Activated CD4-positive, alpha-beta T cell treated with anti-CD3 and anti-CD28 coated beads, Interleukin-2, Interleukin-6, amounts not matched to agents 100 ng/mL and 50 ng/mL, durations not matched to agents 16 hours and 8 hours (primary cell): Measurements from ENCODE around the gene COL6A2.
"Not testable (repeated sequence)": the region's sequence is repeated elsewhere in the genome, so short reads cannot be mapped to it uniquely, and the experiment has no call there.

Source experiments
- DNase-seq: peaks from one replicate; pipeline ENCODE4 v3.0.0-alpha.2; 2020

Gene COL6A2

DNA sequence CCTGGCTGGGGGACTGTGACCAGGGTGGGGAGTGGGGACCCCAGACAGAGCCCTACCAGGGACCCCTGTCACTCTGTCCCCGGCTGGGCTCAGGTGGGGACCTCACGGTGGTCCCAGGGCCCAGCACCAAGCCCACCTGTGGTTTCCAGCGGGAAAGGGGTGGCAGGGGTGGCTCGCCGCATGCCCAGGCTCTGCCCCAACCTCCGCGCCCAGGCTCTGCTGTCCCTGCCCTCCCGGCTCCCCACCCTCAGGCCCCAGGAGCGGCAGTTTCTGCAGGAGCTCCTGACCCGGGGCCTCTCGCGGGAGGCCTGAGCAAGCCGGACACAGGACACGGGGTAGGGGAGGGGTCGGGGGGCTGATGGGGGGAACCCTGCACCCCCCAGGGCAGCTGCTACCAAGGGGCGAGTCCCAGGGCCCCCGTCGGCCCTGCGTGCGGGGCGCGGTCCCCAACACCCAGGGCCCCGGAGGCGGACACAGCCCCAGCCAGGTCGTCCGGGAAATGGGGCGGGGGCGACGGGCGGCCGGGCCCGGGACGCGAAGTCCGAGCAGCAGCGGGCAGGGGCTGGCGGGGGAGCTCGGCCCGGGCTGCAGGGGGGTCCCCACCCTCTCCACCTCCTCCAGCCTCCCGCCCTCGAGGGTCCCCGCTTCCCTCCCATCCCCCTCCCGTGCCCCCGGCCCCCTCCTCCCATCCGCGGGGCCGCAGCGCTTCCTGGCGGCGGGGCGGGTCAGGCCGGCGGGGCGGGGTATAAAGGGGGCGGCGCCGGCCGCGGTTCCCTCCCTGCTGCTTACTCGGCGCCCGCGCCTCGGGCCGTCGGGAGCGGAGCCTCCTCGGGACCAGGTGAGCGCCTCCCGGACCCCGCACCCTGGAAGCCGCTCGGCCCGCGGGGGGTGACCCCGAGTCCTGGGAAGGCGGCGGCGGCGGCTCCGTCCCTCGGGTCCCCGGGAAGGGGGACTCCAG, at the start of gene COL6A2:
Gene COL6A2 (plus strand): TSS at position 777 of the 958 bp plus-strand sequence.
- DNase-seq: peak; percentile 19

DNA sequence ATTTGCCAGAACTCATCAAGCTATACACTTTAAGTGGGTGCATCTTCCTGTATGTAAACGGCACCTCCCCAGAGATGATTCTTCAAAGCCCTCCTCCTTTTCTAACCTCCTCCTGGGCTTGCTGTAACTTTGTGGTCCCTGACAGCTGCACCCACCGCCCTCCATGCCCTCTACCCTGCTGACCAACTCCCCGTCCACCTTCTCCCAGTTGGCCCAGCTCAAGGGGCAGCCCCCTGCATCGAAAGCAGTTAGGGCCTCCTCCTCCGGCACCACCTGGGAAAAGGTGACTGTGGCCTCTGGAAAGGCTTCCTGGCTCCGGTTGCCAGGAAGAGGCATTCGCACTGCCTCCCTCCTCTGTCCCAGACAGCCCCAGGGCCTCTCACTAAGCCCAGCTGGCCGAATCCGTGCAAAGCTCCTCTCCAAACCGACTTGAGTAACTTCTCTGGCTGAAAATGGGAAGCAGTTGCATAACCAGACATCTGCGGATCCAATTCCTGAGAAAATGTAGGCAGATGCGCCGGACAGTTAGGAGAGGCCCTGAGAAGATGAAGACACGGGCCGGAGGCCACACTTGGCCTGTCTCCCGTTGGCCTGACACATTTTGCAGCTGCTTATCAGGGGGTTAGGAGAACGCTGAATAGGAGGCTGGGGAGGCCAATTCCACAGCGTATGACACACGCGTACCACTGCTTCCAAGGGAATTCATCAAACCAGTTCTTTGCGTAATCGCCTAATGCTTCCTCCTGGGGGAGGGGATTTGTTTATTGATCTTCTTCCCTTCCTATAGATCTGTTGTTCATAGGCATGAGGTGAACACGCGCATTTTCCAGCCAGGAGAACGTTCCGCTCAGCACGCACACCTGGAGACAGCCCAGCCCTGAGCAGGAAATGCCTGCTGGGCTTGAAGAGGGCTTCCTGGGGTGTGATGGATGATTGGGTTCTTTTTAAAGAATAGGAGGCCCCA, 48.7 kb upstream of the COL6A2 start:
- no peak for DNase-seq

DNA sequence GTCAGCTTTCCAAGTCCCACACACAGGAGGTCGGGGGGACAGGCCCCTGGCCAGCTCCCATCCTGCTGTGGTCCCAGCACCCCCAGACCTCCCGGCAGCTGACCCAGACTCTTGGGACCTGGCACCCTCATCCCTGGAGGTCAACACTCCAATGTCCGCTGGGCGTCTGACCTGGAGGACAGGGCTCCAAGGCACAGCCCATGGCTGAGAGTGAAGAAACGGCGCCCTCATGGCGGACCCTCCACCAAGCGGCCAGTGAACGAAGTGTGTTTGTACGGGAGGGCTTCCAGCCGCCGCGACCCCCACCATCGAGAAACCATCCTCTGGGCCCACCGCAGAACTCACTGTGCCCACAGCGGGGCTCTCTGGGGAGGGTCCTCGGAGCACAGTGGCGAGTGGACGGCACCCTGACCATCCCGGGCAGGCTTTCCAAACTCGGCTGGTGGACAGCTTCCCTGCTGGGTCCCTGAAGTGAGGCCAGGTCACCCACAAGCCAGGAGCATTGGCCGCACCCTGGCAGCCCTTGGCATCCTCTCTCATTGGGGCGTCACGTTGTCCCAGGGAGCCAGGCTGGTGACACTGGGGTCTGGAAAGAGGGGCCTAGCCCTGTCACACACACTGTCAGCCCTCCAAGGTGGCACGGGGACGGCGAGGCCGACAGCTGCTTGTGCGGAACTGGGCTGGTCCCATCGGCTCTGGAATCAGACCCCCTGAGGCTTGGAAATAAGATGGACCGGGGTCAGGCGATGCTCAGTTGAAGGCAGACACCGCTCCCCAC, 47.8 kb upstream of the COL6A2 start:
- DNase-seq: no peak

DNA sequence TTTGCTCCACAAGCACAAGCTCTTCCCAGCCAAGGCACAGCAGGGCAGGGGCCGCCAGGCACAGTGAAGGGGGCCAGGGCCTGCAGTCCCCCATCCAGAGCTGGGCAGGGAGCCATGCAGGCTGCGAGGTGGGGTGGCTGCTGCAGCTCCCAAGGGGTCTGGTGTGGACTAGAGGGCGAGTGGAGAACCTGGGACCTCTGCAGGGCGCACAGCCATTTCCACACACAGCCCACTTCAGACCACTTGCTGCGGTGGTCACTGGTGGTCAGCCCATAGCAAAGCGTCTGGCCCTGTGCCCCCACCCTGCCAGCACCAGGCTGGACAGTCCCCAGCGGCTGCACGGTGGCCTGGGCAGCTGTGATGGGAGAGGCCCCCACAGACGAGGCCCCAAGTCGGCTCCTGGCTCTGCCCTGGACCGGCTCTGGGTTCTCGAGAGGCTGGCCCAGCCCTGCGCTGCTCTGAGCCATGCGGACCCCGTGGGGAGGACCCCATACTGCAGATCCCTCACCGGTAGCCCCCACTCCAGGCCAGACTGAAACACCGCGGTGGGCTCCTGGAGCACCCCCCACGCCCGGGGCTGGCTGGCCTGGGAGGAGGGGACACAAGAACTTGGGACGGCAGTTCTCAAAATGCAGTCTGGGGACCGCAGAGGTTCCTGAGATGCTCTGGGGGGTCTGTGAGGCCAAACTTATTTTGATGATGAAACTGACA, 47.1 kb upstream of the COL6A2 start:
- DNase-seq: no peak

DNA sequence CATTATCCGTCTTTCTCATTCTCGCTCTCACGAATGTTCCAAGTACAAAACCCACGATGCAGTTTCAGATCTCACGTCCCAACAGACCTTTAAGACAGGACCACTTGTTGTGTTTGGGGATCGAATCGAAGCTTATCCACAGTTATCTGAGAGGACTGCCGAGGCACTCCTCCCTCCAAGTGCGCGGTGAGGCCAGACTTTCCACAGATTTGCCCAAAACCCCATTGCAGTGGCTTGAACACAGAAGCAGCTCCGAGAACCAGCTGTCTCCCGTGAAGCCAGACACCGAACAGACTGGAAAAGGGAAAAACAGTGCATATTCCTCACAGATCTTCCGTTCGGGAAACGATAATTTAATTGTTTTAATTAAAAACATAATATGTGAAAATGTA, 46.5 kb upstream of the COL6A2 start:
- no peak for DNase-seq

DNA sequence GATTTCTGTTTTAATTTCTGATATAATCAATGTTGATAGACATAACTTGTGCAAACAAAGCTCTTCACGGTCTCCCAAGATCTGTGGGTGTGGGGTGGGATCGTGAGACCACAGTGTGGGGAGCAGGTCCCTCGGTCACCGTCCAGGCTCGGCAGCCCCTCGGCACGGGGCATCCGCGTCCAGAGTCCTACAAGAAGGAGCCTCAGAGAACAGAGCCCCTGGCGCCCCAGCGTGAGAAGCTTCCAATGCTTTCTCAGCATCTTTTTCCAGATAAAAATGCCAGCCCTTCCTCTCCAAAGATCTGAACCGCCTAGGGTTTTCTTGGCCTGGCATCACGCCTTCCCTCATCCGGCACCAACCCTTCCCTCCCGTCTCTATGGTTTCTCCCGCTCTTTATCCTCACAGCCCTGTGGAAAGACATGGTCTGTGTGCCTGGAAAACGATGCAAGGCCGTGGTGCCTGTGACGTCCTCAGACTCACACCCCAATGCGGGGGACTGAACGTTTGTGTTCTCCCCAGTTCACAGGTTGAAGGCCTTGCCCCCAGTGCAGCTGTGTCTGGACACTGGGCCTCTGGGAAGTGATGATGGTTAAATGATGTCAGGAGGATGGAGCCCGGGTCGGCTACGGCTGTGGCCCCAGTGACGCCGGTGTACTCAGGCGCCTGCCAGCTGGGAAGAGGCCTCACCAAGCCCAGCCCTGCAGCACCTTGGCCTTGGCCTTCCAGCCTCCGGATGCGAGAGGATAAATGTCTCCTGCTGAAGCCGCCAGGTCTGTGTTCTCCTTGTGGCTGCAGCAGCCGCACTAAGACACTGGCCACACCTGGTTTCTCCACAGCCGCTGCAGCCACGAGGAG, 45.9 kb upstream of the COL6A2 start:
- no peak for DNase-seq

DNA sequence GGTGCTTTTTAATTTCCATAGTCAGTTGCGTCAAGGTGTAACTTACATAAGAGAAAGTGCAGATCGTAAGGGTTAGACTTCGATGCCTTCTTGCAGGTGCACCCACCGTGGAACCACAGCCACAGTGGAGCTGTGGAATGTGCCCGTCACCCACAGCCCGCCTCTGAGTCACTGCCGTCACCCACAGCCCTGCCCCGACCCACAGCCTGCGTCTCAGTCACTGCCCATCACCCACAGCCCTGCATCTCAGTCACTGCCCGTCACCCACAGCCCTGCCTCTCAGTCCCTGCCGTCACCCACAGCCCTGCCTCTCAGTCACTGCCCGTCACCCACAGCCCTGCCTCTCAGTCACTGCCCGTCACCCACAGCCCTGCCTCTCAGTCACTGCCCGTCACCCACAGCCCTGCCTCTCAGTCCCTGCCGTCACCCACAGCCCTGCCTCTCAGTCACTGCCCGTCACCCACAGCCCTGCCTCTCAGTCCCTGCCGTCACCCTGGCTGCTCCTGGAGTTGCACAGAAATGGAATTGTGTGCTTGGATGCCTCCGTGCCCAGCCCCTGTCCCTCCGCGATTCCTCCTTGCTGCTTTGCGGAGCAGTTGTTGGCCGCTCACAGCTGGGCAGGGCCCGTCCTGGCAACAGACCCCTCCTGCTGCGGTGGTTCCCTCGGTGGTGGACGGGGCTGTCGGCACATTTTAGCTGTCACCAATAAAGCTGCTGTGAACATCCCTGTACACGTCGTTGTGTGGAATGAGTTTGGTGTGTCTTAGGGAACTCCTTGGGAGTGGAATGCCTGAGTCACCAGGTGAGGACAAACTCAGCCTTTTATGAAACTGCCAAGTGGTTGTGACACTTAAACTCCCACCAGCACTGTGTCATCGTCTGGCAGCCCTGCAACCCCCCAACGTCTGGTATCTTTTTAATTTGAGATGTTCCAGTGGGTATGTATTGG, 44.9 kb upstream of the COL6A2 start:
- no peak for DNase-seq

DNA sequence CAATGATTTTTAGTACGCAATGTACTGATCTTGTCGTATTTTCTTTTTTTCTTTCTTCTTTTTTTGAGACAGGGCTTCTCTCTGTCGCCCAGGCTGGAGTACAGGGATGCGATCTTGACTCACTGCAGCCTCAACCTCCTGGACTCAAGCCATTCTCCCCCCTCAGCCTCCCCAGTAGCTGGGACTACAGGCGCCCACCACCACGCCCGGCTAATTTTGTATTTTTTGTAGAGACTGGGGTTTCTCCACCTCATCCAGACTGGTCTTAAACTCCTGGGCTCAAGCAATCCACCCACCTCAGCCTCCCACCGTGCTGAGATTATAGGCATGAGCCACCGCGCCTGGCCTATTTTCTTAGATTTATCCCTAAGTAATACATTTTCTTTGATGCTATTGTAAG, 43.9 kb upstream of the COL6A2 start:
- DNase-seq: no peak

DNA sequence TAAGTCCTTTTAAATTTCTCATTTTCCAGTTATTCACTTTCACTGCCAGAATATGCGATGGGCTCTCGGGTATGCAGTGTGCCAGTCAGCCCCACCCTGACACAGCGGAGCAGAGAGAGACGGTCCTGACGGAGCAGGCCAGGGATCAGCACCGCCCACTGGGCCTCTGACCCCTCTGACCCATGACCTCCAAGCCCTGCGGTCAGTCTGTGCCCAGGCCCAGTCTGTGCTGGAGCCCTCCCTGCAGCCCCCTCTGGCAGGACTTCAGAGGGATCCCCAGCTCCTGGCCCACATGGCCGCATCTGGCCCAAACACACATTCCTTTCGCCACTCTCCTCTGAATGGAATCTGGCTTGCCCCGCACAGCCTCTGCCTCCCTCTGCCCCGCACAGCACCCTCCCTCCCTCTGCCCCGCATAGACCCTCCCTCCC, 43.4 kb upstream of the COL6A2 start:
- DNase-seq: no peak

DNA sequence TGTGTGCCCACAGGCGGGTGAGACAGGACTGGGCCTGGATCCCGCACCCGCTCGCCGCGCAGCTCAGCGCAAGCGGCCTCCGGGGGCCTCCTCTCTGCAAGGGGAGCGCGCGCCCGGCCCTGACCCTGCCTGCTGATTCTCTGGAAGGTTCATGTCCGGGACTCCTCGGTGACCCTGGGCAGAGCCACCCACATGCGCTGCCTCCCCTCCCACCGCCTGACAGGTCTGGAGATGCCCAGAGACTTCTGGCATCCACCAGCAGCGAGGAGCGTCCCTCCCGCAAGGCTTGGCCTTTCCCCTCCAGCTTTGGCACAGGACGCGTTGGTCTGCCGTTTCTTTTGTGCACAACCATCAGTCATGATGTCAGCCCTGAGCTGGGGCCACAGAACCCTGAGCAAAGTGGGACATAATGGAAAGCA, 42.0 kb upstream of the COL6A2 start:
- DNase-seq: no peak

DNA sequence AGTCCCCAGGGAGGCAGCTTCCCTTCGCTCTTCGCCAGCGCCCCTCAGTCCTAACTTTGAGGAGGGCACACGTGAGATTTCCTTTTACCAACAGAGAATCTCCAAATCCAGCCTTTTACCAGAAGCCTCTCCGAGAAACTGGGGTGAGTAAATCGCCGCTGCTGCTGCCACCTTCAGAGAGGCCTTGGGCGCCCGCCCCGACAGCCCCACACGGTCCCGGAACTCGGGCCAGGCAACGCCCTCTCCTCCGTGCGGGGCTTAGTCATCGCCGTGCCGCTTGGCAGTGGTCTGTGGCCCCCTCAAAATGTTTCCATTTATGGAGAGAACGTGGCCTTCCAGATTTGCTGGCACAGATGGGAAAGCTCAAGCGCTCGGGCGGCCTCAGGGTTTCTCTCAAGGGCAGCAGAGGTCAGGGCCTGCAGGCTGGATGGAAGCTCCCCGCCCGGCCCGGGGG, 41.4 kb upstream of the COL6A2 start:
- DNase-seq: no peak

DNA sequence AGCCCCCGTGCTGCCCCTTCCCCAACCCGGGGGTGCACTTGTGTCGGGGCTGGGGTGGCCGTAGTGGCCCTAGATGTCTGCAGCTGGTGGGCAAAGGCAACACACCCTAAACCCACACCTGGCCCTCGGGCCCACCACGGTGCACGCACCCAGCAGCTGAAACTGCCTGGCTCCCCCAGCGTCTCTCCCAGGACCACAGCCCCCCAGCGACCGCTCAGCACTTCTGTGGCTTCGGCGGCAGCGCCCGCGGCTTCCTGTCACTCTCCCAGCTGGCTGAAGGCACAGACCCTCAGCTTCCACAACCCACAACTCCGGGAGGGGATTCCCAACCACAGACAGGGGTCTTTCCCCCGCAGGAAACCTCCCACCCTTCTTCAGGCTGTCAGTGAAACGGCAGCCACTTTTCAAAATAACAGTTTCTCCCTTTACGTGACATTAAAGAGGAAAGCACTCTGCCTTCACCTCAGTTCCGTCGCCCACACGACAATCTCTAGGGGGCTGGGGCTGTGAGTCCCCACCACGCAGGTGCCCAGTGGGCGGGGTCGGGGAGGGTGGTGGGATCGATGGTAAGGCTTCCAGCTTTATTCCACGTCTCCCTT, 40.7 kb upstream of the COL6A2 start:
- no peak for DNase-seq

DNA sequence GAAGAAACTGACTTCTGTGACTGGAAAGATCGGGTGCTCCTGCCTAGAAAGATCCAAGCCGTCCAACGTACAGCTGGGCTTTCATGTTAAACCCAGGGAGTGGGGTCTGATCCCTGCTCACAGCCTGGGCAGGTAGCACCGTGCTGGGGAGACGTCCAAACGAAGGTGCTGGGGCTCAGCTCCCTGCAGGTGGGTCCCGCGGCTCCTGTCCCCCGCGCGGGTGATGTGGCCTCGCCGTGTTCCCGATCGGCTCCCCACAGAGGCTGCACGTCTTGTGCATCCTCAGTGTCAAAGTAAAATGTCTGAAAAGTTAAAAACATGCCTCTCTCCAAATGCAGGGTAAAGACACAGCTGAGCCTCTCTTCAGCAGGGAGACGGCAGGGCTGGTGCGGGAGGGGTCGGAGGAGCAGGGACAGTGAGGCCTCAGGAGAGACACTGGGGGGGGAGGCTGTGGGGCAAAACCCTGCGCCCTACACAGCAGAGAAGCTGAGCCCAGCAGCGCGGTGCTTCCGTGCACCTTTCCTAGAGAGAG, 40.1 kb upstream of the COL6A2 start:
- no peak for DNase-seq

DNA sequence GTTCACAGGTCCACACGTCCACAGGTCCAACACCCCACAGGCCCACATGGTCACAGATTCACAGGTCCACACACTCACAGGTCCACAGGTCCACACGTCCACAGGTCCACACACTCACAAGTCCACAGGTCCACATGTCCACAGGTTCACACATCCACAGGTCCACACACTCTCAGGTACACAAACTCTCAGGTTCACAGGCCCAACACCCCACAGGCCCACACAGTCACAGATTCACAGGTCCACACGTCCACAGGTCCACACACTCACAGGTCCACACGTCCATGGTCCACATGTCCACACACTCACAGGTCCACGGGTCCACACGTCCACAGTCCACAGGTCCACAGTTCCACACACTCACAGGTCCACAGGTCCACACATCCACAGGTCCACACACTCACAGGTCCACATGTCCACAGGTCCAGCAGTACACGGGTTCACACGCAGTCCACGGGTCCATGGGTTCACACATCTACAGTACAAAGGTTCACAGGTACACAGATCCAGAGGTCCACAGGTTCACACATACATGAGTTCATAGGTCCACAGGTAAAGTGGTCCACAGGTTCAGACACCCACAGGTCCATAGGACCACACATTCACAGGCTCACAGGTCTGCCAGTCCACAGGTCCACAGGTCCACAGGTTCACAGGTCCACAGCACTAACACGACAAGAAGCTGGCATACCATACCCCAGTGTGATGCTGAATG, 39.3 kb upstream of the COL6A2 start:
- no peak for DNase-seq

DNA sequence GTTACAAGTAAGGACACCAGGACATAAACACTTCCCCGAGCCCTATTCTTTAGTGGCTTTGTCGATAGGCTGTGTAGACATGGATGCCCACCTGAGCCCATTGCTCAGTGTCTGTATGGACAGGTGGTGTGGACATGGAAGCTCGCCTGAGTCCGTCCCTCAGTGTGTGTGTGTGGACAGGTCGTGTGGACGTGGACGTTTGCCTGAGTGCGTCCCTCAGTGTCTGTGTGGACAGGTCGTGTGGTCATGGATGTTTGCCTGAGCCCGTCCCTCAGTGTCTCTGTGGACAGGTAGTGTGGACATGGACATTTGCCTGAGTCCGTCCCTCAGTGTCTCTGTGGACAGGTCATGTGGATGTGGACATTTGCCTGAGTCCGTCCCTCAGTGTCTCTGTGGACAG, 38.7 kb upstream of the COL6A2 start:
- no peak for DNase-seq

DNA sequence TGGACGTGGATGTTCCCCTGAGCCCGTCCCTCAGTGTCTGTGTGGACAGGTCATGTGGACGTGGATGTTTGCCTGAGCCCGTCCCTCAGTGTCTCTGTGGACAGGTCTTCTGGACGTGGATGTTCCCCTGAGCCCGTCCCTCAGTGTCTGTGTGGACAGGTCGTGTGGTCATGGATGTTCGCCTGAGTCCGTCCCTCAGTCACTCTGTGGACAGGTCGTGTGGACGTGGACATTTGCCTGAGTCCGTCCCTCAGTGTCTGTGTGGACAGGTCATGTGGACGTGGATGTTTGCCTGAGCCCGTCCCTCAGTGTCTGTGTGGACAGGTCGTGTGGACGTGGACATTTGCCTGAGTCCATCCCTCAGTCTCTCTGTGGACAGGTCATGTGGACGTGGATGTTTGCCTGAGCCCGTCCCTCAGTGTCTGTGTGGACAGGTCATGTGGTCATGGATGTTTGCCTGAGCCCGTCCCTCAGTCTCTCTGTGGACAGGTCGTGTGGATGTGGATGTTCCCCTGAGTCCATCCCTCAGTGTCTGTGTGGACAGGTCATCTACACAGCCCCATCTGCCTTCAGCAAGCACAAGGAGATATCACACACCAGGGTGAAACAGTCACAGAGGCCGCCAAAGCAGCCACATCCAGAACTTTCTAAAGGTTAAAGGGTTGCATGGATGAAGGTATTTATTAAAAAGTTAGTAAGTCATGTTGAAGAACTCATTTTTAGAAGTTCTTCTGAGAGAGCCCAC, 38.0 kb upstream of the COL6A2 start:
- DNase-seq: not testable (repeated sequence)

DNA sequence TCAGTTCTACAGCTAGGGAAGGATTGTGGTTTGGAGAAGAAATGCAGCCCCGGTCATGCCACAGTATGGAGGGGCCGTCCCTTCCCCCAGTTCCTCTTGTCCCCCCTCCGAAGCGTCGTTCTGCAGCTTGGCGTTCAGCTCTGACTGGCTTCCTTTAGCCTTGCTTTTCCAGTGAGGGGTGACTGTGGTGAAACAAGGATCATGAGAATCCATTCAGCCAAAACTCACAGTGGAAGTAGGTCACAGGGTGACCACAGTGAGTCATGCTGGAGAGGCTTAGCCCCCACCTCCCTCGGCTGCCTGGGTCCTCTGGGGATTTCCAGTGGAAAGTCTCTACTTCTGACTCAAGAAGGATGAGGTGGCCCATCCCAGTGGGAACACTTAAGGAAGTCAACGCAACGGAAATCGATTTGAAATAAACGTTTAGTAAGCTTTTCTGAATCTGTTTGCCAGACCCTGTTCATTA, 37.3 kb upstream of the COL6A2 start:
- peak; percentile 4 for DNase-seq
